ENCODE measurements around the gene ARHGAP8.
"Not testable (repeated sequence)": the region's sequence is repeated elsewhere in the genome, so short reads cannot be mapped to it uniquely, and the experiment has no call there.

ARHGAP8 gene

DNA sequence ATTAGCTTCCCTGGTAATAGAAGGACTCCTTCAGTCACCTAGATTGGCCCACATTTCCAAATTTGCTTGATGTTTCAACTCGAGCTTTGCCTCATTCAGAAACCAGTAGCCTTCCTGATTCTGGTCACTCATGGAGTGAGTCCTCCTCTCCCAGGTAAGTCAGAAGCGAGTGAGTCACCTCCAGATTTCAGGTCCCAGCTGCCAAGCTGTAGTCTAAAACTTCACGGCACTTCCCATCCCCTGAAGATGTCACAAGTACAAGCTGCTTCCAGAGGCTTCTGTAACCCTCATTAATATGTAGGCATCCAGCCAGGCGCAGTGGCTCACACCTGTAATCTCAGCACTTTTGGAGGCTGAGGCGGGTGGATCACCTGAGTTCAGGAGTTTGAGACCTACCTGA, 23.5 kb downstream of the ARHGAP8 start:
- DNase-seq, result no peak

DNA sequence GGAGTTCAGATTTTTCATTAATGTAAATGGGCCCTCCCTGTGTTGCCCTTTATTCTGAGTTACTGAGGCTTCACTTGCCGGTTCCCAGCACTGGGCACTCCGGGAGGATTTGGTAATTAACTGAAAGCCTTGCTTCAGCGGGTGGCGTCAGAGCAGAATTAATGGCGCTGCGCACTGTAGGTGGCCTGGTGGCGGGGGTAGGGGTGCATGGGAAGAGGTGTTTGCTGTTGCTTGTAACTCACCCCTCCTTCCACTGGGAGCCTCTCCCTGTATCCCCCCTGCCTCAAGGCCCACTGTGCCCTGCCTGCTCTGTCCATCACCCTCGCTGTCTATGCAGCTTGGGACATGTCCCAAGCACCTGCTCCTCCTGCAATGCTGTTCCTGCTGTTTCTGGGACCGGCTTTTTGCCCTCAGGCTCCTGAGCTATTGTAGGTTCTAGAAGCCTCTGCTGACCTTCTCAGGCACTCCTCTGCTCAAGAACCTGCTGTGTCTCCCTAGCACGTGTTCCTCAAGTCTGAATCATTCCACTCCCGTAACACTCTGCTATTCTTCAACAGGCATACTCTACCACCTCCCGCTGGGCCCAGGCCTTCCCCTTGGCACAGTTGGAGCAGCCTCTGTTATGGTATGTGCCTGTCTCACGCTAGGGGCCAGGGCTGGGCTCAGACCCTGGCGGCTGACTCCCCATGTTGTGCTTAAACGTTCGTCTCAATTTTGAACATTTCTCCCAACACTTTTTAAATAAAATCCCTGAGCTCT, 24.4 kb downstream of the ARHGAP8 start:
- DNase-seq, result no peak

DNA sequence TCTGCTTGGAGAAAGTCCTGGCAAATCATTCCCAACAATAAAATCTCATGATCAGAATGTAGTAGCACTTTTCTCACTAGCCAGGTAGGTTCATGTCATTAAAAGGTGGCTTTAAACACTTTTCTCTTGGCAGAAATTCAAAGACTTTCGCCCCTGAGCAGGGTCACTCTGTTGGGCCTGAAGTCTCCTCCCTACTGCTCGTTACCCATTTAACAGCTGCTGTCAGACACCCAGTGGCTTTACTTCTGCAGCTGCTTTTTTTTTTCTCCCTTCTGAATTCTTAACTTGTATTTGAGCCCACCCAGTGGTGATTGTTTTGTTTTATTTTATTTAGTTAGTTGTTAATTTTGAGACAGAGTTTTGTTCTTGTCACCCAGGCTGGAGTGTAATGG, 25.0 kb downstream of the ARHGAP8 start:
- no peak for DNase-seq

DNA sequence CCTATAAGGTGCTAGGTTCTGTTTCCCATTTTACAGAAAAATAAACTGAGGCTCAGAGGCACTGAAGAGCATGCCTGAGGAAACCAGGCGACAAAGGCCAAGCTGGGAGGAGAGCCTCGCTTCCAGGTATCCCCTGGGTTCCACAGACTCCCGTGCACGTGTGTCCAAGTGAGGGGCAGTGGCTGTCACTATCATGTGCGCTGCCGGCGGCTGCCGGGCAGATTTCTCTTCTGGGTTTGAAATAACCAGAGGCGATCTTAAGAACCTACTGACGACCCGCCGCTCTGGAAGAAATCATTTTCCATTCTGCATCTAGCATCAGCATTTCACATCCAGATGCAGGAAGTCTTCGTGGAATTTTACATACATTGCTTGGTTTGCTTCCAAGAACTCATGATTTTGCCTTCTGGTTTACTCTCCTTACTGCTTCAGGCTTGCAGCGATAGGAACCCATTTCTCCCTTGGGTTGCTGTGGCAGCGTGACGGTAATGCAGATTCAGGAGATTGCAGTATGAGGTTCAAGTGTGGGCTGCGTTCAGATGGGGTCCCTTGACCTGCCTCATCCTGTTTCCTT, 28.6 kb downstream of the ARHGAP8 start:
- DNase-seq, result no peak

DNA sequence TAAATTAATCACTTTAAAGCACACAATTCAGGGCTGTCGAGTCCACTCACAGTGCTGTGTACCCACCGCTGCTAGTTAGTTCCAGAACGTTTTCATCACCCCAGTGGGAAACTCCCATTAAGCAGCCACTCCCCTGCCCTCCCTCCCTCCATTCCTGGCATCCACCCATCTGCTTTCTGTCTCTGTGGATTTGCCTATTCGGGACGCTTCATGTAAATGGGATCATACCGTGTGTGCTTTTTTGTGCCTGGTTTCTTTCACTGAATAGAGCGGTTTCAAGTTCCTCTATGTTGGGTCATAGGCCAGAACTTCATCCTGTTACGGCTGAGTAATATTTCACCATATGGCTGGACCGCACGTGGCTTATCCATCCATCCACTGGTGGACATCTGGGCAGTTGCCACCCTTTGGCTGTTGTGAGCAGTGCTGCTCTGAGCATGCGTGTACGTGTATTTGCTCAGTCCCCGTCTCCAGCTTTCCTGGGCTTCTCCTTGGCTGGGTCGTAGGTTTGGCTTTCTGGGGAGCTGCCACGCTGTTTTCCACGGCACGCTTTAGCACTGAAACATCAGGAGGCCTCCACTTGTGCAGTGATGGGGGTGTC, 30.1 kb downstream of the ARHGAP8 start:
- DNase-seq, result peak; percentile 7

DNA sequence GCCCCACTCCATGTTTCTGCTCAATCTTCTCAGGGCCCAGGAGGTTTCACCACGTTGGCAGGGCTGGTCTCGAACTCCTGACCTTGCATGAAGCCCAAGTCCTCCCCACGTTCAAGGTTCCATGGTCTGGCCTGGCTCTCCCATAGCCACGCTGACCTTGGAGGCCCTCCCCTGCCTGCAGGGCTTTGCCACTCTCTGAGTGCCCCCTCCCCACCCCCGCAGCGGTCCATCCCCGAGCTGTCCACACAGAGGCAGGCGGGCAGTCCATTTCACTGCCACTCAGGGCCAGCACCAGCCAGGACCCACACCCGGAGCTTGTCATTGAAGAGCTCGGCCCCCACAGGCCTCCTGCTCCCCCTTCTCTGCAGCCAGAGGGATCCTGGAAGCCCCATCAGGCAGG, 30.7 kb downstream of the ARHGAP8 start:
- no peak for DNase-seq

DNA sequence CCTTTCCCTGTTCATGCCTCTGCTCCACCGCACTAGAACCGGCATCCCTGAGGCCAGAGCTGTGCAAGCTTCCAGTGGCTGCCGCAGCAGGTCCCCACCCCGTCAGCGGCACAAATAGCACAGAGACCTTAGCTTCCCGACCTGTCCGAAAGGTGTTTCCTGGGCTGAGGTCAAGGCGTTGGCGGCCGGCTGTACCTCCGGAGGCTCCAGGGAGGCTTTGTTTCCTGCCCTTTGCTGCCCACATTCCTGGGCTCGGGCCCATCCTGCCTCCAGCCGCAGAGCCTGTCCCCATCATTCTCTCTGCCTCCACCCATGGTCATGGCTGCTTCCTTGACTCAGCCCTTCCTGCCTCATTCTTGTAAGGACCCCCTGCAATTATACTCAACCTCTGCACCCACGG, 31.2 kb downstream of the ARHGAP8 start:
- DNase-seq, result no peak

DNA sequence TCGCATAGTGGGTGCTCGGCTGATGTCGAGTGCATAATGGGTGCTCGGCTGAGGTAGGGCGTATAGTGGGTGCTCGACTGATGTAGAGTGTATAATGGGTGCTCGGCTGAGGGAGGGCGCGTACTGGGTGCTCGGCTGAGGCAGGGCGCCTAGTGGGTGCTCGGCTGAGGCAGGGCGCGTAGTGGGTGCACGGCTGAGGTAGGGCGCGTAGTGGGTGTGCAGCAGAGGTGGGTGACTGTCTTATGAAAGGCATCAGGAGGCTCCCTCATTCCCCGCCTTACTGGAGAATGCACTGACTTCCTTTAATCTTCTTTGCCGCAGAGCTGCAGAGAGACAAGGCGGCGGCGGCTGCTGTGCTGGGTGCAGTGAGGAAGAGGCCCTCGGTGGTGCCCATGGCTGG, 33.8 kb downstream of the ARHGAP8 start:
- DNase-seq, result no peak

DNA sequence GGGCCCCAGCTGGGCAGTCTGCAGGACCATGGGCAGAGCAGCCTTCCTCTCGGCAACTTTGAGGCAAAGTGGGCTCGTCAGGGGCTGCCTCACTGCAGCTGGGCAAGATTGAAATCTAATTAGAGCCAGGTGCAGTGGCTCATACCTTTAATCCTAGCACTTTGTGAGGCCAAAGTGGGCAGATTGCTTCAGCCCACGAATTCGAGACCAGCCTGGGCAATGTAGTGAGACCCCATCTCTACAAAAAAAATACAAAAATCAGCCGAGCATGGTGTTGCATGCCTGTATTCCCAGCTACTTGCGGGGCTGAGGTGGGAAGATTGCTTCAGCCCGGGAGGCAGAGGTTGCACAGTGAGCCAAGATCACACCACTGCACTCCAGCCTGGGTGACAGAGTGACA, 34.2 kb downstream of the ARHGAP8 start:
- no peak for DNase-seq

DNA sequence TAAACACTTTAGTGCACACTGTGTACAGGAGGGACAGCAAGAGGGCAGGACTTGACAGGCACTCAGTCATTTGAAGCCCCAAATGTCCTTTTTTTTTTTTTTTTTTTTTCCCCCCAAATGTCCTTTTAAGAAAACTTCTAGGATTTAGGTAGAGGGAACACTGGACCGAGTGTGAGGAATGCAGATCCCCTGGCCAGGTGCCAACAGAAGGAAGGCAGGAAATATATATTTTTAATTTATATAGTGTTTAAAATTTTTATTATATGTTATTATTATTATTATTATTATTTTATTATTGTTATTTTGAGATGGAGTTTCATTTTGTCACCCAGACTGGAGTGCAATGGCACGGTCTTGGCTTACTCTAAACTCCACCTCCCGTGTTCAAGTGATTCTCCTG, 35.5 kb downstream of the ARHGAP8 start:
- DNase-seq, result no peak

DNA sequence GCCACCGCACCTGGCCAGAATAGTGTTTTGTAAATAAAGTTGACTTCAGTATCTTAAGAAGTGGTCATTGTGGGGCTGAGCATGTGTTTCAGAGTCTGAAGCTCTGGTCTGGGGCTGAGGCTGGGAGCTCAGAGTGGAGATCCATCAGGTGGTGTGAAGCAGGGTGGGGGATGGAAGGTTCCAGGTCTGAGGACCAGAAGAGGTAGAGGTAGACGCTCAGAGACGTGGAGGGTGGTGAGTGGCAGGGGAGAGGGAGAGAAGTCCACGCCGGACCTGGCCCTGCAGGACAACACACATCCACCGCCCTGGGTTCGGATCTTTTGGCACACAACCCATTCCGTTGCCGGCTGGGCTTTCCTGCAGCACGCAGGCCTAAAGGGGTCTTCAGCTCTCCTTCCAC, 40.7 kb downstream of the ARHGAP8 start:
- no peak for DNase-seq

DNA sequence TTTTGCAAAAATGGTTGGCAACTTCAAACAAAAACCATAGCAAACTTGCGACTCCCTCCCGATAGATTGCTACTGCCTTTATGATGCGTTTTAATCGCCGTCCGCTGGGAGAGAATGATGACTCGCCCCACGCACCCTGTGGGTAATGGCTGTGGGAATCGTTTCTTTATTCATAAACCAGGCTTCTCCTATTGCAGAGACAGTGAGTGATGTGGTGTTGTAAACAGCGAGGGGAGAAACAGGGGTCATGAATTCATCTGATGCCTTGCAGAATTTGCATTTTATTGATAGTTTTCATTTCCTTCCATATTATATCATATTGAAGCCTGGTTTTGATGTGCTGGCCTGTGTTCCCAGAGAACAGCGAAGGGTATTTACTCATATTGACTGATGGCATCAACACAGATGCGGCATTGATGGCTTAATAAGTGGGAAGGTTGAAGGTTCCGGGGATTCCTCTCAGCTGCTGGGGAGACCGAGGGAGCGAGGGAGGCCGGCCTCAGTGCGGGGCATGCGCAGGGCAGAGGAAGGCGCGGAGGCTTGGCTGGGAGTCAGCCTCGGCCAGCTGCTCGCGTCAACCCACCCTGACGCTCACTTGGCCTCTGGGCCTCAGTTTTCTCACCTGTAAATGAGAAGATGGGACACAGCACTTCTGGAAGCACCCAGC, 41.3 kb downstream of the ARHGAP8 start:
- DNase-seq, result no peak

DNA sequence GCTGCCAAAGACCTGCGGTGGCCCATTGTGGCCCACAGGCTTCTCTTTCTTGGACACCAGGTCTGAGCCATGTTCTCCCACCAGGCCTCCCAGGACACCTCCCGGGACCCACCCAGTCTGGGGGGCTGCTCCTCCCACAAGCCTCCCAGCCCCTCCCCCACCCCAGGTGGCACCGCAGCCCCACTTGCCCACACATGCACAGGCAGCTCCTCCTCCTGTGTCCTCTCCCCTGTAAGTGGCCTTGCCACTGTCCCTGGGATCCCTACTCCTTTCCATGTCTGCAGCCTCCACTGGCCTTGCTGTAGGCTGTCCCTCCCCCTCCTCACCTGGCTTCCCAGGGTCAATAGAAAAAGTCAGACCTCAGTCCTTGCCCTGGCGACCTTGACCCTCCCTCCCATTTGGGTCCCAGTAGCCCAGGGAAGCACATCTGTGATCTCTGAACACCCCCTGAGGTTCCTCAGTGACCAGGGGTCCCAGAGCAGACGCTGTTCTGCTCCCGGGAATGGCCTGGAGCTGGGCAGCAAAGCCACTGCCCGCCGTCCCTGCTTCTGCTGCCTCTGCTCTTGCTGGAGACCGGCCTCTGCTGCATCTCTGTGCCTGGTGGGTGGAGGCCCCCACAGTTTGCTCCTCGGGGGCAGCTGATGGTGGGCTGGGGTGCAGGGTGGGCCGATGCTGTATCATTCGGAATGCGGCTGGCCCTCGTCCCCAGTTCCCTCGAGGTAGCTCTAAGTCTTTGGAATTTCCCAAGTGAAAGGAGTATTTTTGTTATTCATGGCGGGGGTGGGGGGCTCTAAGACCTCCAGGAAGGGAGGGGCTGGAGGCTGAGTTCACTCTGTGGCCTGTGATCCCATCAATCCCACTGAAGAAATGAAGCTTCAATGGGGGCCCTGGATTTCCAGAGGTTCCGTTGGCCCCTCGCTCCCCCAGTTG, 43.6 kb downstream of the ARHGAP8 start:
- DNase-seq, result no peak

DNA sequence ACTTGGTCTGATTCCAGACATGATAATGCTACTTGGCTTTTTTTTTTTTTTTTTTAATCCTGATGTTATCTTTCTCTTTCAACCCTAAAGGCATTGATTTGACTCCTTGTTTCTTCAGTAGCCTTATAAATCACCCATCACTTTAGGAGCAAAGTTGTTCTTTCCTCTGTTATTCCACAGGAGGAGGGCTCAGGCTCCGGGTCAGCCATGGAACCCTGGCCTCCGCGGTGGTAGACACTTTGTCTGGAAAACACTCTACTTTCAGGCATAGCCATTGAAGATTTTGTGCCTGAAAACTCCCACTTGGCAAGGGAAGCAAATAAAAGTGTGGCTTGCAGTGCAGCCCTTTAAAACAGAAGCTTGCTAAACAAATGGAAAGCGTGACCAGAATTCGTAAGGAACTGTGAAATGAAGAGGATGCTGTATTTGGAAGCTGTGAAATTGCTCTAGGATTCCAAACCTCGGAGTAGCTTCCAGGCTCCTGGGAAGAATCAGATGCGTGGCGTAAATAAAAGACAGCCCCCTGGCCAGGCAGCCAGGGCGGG, 44.9 kb downstream of the ARHGAP8 start:
- no peak for DNase-seq

DNA sequence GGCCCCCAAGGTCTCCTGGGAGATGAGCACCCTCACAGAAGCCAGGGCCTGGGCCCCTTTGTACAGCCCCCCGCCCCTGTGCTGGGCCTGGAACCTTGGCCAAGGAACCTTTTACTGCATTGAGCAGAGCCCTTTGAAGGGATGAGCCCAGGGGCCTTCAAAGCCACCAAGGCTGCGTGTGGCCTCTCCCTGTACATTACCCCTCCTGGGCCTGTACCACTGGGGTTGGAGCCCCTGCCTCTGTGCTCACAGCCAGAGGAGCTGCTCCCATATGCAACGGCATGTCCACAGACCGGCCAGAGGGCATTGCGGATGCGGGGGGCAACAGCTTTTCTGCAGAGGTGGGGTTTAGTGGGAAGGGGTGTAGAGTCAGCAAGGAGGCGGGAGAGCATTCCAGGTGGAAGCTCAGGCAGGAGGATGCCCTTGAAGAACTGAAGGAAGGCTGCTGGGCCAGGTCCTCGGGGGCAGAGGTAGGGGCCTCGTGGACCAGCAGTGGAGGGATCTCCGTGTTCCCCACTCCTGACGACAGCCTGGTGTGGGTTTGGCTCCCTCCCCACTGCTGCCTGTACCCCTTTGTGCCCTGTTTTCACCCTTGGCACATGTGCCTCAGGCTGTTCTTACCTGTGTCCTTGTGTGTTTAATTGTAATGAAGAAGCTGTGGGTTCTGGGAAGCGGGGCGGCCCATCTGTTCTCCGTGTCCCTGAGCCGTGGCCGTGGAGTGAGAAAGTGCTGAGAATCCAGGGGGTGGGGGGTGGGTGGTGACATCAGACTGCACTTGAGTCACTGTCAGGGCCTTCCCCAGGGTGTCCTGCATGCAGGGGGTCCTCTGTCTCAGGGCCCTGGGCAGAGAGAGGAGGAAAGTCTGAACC, 46.9 kb downstream of the ARHGAP8 start:
- DNase-seq, result no peak

DNA sequence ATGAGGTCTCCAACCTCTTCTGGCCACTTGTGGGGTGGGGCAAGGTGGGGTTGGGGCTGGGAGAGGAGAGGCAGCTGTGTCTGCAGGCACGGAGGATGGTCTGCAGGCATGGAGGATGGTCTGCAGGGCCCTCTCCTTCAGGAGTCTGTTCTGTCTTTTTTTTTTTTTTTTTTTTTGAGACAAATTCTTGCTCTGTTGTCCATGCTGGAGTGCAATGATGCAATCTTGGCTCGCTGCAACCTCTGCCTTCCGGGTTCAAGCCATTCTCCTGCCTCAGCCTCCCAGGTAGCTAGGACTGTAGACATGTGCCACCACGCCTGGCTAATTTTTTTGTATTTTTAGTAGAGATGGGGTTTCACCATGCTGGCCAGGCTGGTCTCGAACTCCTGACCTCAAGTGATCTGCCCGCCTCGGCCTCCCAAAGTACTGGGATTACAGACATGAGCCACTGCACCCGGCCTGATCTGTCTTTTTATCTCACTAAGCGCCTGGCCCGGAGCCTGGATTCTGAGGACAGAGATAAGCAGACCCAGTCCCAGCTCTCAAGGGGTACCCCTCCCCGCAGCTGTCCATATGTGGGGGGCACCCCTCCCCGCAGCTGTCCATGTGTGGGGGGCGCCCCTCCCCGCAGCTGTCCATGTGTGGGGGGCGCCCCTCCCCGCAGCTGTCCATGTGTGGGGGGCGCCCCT, 47.7 kb downstream of the ARHGAP8 start:
- not testable (repeated sequence) for DNase-seq

DNA sequence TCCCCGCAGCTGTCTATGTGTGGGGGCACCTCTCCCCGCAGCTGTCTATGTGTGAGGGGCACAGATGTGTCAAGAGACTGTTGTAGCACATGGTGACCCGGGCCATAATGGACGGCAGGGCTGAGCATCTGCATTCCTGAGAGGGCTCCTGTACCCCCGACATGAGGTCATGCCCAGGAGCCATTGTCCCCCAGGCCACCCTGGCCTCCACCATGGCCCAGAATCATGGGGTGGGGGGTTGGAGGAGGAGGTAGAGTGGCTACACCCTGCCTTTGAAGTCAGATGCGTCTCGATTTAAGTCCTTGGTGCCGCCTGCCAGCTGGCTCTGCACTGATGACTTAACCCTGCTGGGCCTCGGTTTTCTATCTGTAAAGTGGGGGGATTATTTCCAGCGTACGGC, 49.1 kb downstream of the ARHGAP8 start:
- no peak for DNase-seq

DNA sequence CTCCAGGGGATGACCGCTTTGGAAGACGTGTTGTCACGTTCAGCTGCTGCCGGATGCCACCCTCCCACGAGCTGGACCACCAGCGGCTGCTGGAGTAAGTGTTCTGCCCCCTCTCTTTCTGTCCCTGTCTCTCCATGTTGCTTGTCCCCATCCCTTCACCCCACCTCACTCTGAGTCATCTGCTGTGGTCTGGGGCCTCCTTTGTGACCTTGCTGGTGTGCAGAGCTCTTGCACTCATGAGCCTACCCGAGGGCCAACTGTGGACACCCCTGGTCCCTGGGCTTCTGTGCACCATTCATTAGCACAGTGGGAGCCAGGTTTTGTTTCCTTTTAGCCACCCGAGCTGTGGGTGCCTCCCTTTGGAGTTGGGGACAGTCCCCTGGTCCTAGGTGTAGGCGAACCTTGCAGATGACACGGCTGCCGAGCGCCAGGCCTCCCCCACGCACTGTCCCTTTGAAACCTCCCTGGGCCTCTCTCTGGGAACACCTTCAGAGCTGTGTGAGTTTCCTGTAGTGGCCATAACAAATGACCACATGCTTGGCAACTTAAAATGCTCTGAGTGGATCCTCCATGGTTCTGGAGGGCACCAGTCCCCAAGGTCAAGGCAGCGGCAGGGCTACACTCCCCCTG, 49.8 kb downstream of the ARHGAP8 start:
- no peak for DNase-seq

DNA sequence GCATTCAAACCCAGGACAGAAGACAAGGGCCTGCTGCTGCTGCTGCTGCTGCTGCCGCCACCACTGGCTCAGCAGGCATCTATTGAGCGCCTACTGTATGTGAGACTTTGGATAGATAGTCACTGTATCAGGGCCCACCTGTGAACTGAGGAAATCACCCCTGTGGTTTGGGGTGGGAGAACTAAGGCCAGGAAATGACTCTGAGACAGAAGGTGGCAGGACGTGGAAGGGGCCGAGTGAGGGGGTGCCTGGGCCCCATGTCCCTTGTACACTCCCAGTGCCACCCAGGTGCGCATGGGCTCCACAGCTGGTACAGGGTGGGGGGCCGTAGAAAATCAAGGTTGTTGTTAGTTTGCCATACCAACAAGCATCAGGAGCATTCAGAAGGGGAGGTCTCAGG, 50.6 kb downstream of the ARHGAP8 start:
- DNase-seq, result no peak

DNA sequence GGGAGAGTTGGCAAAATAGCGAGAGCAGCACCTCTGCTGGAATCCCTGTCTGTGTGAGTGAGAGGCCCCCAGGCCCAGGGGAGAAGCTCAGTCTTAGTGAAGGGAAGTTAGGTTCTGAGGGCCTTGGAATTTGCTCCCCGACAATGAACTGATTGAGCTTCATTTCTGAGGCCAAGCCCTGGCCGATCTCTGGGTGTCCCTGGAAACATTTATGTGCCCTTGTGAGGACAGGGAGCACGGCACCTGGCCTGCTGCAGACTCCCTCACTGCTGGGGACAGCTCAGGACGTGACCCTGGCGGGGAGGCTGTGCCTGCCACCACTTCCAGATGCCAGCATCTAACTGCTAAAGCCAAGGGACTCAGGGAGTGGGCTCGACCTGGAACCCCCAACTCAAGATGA, 52.0 kb downstream of the ARHGAP8 start:
- no peak for DNase-seq
